Fibroblast of peridontal ligament (primary cell): ENCODE data around the gene ACAD10.
A peak's percentile ranks its signal among the peaks of the same experiment; 100 is the strongest.

Experiments
- DNase-seq: peaks from one replicate; pipeline ENCODE4 v3.0.0-alpha.2; 2010; ENCODE audit errors: extremely low read depth

ACAD10 gene

GRCh38 chr12:111776836-111777344 is 91.0 kb downstream of the ACAD10 start:
- DNase-seq, result no peak

DNA sequence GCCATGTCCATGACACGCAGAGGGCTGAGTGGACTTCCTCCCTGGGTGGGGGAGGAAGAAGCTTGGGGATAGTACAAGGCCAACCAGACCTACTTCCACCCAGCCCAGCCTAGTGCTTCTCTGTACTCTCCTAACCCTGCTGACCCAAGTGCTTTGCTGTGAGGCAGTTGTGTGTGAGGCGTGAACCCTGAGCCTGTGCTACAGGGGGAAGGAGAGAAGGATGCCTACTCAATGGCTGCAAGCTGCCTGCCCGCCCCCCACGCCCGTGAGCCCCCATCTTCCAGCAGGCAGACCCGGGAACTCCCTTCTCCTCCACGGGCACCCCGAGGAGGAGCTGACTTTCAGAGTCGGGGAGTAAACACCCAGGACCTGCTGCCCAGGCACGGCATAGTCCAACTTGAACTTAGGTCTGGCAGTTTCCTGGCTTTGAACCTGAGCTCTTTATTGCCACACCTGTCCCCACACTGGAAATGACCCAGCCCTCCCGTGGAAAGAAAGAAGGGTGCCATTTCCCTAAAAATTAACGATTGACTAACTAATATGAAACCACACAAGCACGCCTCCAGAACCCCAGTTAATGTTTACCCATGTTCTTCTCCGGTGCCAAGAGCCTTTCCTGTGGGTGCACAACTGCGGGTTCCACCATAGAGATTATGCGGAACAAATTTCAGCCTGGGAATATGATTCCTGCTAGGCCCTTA is 91.6 kb downstream of the ACAD10 start:
- DNase-seq, result no peak

DNA sequence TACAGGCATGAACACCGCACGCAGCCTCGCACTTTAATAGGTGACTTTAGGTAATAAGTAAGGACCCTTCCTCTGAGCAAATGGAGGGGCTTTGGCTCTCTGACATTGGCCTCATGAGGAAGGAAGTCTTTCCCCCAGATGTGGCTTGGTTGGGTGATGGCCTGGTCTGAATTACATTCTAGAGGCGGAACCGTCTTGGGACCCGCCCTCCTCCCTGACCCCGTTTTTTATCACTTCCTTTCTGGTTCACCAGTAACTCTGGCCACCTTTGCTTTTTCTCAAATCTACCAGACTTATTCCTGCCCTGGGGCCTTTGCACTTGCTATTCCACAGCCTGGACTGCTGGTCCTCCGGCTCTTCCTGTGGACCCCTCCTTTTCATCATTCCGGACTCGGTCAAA is 94.3 kb downstream of the ACAD10 start:
- no peak for DNase-seq

- DNase-seq, result no peak
Measured at GRCh38 chr12:111780615-111781014, 94.8 kb downstream of the ACAD10 start.

DNA sequence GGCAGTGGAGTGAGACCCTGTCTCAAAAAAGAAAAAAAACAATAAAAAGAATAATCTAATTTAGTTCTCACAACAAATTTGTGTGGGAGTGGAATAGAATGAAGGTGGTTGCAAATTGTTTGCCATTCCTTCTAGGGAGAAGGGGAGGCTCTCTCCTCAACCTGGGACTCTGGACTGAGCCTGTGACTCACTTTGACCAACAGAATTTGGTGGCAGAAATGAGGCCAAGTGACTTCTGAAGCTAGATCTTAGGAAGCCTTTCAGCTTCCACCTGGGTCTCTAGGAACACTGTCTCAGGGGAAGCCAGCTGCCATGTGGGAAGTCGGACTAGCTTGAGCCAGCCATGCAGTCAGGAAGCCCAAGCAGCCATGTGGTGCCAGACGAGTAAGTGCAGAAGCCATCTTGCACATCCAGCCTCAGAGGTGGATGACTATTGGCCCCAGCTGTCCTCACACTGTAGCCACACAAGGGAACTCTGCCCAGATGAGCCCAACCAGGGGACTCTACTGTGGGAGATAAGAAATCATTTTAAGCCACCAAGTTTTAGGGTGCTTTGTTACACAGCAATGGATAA is 95.3 kb downstream of the ACAD10 start:
- no peak for DNase-seq

DNA sequence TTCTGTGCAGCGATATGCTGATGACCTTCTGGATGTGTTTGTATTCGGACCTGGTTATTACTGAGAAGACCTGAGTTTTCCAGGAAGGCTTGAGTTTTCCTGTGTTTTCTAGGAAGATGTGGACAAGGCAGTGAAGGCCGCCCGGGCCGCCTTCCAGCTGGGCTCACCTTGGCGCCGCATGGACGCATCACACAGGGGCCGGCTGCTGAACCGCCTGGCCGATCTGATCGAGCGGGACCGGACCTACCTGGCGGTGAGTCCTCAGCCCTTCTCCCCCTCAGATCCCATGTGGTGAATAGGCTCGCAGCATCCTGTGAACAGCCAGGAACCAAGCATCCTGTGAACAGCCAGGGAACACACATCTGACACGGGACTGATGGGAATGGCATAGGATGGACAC is 97.2 kb downstream of the ACAD10 start:
- DNase-seq, result no peak

- DNase-seq, result no peak
Measured at GRCh38 chr12:111784953-111785352, 99.1 kb downstream of the ACAD10 start.

- no peak for DNase-seq
Measured at GRCh38 chr12:111785651-111786050, 99.8 kb downstream of the ACAD10 start.

GRCh38 chr12:111788178-111788654 is 102.4 kb downstream of the ACAD10 start:
- DNase-seq, result peak; percentile 77

- no peak for DNase-seq
Measured at GRCh38 chr12:111789779-111790178, 103.9 kb downstream of the ACAD10 start.

DNA sequence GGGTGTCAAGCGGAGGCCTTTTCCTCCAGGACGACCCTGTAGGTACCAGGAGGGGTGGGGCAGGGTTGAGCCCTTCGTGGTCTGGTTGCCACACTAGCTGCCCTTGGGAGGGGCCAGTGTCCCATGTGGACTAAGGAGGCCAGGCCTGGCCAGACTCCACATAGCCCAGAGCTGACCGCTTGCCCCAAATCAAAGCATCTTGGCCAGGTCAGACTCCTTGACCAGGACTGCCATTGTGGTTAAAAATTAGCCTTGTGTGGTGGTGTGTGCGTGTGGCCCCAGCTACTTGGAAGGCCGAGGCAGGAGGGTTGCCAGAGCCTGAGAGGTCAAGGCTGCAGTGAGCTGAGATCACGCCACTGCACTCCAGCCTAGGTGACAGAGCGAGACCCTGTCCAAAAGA is 105.7 kb downstream of the ACAD10 start:
- DNase-seq, result no peak

GRCh38 chr12:111792155-111792855 is 106.5 kb downstream of the ACAD10 start:
- DNase-seq, result peak; percentile 15

- DNase-seq, result no peak
Measured at GRCh38 chr12:111792856-111793235, 107.0 kb downstream of the ACAD10 start.

- DNase-seq, result no peak
Measured at GRCh38 chr12:111798182-111798581, 112.3 kb downstream of the ACAD10 start.

DNA sequence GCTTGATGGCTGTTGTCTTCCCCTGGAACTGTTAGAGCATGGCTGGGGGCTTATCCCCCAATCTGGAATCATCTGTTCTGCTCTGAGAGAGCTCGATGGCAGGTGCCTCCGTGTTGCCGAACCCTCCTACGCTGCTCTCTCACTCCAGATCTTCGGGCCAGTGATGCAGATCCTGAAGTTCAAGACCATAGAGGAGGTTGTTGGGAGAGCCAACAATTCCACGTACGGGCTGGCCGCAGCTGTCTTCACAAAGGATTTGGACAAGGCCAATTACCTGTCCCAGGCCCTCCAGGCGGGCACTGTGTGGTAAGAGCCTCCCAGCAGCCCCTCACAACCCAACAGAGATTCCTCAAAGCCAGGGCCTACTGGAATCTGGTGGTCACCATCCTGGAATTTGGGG is 113.9 kb downstream of the ACAD10 start:
- DNase-seq, result no peak

GRCh38 chr12:111803038-111803626 is 117.3 kb downstream of the ACAD10 start:
- DNase-seq, result no peak

- DNase-seq, result no peak
Measured at GRCh38 chr12:111803851-111804250, 118.0 kb downstream of the ACAD10 start.

- no peak for DNase-seq
Measured at GRCh38 chr12:111806304-111806703, 120.5 kb downstream of the ACAD10 start.
